Kasumi-1 (cell line): ENCODE measurements around the gene KRTAP1-3.
"Not testable (repeated sequence)": the region's sequence is repeated elsewhere in the genome, so short reads cannot be mapped to it uniquely, and the experiment has no call there.

Experiments
- DNase-seq, 2 experiments: peaks; one replicate each; lab custom pipeline; 2025; lab: John Stamatoyannopoulos, UW

KRTAP1-3 gene

GRCh38 chr17:41054025-41054424 lies 19.4 kb upstream of the KRTAP1-3 start:
- DNase-seq = no peak

- DNase-seq = no peak
Measured at GRCh38 chr17:41052566-41052965, 17.9 kb upstream of the KRTAP1-3 start.

DNA sequence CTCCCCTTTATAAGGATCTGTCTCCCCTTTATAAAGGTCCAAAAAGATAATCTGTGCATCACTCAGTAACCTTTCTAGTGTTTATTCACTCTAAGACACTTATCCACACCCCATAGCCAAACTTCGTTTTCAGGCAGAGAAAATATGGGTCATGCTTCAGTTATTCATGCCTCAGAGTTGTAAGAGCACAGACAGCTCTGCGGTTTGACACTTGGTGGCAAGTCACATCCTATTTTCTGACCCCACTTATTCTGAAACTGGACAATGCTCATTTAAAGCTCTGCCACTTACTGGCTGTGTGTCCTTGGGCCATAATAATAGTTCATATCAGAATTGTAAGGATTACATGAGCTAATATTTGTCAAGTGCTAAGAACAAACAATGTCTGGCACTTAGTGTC lies 14.4 kb upstream of the KRTAP1-3 start:
- DNase-seq = no peak

GRCh38 chr17:41048441-41048840 lies 13.8 kb upstream of the KRTAP1-3 start:
- no peak for DNase-seq

DNA sequence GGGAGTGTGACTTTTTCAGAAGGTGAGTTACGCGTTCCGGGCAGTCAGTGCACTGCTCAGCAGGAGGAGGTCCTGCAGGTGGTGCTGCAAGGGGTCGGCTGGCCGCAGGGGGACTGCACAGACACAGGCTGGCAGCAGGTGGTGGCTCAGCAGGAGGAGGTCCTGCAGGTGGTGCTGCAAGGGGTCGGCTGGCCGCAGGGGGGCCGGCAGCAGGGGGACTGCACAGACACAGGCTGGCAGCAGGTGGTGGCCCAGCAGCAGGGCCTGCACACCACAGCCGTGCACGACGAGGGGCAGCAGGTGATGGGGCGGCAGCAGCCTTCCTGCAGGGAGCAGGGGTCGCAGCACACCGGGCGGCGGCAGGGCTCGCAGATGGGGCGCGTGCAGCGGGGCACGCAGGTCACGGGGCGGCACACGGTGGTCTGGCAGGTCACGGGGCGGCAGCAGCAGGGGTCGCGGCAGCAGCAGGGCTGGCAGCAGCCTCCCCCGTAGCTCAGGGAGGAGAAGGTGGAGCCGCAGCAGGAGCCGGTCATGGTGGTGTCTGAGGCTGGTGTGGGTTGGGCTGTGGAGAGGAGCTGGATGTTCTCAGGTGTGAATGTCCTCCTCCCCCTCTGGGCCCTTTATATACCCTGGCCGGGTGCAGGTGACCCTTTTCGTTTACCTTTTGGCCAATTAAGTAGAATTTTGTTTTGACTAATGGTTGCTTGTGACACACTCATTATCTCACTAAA lies 12.2 kb upstream of the KRTAP1-3 start, which contains the start of gene KRTAP2-1:
KRTAP2-1 (minus strand) TSS at position 582 of the 731 bp plus-strand sequence; CDS start at position 533, 49 bp downstream.
- not testable (repeated sequence) for DNase-seq

DNA sequence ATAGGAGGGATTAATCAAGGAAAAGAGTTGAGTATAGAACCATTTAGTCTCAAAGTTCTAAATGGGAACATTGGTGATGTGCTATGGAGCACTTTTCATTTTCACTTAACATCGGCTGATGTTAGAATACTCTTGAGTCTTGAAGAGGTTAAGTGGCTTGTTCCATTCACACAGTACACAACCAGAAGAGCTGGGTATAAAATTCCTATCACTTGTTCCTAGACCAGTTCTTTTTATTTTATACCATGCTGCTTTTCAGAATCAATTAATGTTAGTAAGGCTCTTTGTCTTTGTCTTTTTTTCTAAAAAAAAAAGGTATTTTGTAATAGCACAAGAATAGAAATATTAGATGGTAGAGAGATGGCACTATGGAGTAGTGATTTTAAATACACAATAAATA lies 8.3 kb upstream of the KRTAP1-3 start:
- DNase-seq = no peak

DNA sequence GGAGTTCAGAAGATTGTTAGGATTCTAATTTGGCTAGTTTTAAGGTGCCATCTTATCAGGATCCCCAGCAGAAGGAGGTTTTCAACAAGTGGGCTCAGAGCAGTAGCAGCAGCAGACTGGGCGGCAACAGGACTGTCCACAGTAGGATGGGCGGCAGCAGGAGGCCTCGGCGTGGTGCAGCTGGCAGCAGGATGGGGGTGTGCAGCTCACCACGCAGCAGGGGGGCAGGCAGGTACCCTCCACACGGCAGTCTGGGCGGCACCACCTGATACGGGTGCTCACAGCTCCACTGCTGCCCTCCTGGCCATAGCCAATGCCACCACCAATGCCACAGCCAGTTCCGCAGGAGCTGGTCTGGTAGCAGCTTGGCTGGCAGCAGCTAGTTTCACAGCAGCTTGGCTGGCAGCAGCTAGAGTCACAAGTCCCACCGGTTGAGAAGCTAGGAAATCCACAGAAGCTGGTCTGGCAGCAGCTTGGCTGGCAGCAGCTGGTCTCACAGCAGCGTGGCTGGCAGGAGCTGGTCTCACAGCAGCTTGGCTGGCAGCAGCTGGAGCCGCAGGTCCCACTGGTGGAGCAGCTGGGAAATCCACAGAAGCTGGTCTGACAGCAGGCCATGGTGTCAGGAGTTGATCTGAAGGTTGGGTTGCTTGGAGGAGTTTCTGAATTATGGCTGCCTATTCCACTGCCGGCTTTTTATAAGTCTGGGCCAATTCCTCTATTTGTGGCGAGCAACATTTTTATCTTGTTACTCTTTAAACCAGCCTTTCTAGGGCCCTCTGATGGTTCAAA lies 6.3 kb upstream of the KRTAP1-3 start, which contains the start of gene KRTAP1-1:
KRTAP1-1 (minus strand) TSS at position 668 of the 789 bp plus-strand sequence; CDS start at position 615, 53 bp downstream.
- not testable (repeated sequence) for DNase-seq

DNA sequence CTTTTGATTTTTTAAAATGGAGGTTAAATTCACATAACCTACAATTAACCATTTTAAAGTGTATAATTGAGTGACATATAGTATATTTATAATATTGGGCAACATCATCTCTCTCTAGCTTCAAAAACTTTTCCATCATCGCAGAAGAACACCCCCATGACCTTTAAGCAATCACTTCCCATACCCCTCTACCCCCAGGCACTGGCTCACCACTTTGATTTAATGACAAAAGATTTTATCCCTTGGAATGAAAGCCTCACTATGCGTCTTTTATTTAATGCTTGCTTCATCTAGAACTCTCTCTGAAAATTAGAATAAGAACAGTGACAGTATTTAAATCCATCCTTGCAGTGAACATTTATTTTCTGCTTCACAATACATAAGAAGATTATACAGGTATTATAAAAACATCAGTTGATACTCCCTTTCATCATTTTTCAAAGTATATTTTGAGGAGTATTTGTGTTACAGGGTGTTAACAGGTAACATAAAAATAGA lies 3.2 kb upstream of the KRTAP1-3 start:
- DNase-seq = no peak

DNA sequence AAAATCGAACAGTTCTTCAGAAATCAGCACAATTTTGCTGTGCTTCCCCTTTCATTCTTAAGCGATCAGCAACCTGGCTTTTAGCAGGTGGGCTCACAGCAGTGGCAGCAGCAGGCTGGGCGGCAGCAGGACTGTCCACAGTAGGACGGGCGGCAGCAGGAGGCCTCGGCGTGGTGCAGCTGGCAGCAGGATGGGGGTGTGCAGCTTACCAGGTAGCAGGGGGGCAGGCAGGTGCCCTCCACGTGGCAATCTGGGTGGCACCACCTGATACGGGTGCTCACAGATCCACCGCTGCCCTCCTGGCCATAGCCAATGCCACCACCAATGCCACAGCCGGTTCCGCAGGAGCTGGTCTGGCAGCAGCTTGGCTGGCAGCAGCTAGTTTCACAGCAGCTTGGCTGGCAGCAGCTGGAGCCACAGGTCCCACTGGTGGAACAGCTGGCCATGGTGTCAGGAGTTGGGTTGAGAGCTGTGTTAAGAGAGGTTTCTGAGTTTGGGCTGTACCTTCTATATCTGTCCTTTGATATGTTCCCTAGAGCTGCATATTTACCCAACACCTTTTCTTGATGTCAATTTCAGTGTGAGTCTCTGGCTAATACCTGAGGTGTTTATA lies 4.9 kb downstream of the KRTAP1-3 start, which contains the start of gene KRTAP1-4:
KRTAP1-4 (minus strand) TSS at position 563 of the 613 bp plus-strand sequence; CDS start at position 446, 117 bp downstream.
- DNase-seq = no peak

GRCh38 chr17:41026715-41027471 lies 7.8 kb downstream of the KRTAP1-3 start, which contains the start of gene KRTAP1-5:
TSS of gene KRTAP1-5 (minus strand) at chr17:41027208. CDS start at chr17:41027155, 53 bp downstream.
- DNase-seq = no peak

DNA sequence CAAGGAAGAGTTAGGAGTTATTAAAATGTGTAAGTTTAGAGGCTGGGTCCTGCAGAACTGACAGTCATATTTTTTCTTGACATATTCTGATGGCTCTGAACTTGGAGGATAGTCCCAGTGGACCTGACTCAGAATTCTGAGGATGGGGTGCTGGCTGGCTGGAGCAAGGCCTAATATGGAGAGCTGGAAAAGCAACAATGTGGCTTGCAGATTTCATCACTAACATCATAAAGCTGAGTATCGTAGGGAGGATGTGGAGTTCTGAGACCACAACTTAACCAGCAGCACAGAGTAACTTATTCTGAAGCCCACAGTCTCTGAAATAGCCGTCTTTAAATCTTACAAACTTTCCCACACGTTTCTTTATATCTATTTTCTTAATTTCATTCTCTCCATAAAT lies 10.0 kb downstream of the KRTAP1-3 start:
- DNase-seq = no peak

DNA sequence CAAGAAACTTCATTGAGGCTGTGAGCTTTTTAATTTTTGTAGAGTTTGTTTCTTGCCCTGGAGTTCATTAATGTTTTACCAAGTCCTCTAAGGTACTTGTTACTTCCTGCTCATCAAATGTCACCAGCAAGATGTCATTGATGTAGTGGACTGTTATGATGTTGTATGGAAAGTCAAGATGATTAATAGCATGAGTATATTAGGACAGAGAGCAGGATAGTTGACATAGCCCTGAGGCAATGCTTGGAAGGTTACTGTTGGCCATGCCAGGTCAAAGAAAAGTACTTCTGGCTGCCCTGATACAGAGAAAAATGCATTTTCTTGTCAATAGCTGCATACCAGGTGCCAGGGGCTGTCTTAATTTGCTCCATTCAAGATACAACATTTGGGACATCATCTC lies 14.3 kb downstream of the KRTAP1-3 start:
- no peak for DNase-seq

DNA sequence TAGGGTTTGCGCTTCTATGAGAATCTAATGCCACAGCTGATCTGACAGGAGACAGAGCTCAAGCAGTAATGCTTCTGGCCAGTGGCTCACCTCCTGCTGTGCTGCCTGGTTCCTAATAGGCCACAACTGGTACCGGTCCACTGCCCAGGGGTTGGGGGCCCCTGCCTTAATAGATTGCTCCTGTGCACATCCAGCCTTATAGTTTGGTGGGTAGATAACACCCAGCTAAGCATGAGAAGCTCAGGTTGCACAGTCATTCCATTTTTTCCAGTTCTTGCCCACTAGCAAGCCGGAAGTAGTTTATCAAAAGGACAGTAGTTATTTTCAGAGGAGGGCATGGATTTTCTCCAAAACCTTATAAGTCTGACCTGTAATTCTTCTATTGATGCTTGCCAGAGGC lies 15.3 kb downstream of the KRTAP1-3 start:
- DNase-seq = no peak

GRCh38 chr17:41018541-41018940 lies 16.1 kb downstream of the KRTAP1-3 start:
- no peak for DNase-seq

DNA sequence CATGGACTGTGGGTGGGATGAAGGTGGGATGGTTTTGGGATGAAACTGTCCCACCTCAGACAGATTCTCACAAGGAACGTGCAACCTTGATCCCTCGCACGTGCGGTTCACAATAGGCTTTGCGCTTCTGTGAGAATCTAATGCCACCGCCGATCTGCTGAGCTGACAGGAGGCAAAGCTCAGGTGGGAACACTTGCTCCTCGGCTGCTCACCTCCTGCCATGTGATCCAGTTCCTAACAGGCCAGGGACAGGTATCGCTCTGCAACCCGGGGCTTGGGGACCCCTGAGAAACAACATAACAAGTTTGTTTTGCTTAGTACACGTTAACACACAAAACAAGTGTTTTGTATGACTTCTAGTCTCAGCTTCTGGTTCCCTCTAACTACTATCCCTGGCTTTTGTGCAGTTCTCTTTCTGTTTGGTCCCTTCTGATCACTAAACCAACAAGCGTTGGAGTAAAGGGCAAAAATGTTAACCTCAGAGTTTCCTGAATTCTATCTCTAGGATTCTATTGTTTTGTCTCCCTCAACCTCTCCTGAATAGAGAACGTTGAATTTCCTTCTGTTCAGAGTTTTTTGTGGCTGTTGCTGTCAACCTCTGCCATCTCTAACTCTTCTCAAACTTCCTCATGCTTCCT lies 18.0 kb downstream of the KRTAP1-3 start:
- DNase-seq = no peak

DNA sequence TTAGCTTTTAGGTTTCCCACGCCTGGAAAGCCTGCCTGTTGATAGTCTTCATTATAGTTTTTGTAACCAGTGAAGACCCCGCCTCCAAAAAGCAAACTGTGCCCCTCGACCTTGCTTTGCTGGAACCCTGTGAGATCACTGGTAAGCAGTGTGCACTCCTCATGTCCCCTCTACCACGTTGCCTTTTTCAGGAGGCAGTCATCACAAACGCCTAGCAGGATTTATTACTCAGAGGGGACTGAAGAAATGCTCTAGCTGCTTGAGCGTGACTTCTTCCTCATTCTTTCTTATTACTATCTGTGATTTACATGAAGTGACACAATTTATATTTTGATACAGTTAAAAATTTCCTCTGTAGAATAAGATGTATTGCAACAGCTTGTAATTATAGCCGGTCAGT lies 19.2 kb downstream of the KRTAP1-3 start:
- no peak for DNase-seq

DNA sequence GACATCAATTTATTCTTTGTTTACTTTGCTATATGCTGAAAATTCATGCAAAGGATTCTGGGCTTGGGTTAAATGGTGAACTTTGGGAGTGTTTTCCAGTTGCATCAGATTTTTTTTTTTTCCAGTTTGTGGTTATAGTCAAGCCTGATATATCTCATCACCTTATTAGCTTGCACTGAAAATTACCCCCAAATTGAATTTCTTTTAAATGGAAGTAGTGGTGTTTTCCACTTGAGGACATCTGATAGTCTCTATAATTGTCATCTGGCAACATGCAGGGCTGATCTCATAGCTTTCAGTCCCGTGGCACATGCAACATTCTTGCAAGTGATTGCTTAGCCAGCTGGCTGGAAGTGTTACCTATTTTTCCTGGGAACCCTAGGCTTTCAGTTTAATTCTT lies 21.1 kb downstream of the KRTAP1-3 start:
- no peak for DNase-seq

DNA sequence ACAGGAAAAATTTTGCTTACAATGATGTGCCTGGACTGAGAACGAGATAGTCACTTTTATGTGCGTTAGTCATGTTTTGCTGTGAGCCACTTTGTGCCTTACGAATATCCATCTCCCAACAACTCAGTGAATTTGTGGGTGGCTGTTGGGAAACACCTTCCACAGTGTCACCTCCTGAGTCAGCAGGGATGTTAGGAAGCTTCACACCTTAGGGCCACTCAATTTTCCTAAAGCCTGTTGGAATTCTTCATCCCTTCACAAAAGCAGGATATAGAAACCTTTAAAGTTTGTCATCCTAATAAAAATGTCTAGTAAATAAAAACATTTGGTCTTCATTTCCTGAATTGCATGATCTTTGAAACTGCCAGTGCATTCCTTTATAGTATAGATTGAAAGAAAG lies 21.5 kb downstream of the KRTAP1-3 start:
- DNase-seq = no peak

DNA sequence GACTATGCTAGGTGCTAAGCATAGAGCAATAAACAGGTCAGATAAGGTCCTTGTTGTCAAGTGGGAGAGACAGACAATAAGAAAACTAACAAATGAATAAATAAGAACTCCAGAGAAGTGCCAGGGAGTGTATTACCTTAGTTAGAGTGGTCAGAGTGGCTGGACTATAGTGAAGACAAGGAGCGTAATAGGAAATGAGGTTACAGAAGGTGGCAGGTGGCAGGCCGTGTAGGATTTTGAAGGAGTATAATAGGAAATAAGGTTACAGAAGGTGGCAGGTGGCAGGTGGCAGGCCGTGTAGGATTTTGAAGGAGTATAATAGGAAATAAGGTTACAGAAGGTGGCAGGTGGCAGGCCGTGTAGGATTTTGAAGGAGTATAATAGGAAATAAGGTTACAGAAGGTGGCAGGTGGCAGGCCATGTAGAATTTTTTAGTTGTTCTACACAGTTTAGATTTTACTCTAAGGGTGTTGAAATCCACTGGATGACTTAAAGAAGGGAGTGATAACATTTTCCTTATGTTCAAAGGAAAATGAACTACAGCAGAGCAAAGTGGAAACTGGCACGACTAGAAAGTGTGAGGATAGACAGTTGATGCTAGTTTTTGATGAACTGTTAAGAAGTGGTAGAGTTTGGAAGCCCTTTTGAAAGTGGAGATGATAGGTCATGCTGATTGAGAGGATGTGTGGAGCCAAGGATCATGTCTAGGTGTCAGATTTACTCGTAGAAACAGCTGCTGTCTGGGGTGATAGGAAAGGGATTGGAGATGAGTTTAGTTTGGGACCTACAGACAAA lies 22.2 kb downstream of the KRTAP1-3 start:
- no peak for DNase-seq

DNA sequence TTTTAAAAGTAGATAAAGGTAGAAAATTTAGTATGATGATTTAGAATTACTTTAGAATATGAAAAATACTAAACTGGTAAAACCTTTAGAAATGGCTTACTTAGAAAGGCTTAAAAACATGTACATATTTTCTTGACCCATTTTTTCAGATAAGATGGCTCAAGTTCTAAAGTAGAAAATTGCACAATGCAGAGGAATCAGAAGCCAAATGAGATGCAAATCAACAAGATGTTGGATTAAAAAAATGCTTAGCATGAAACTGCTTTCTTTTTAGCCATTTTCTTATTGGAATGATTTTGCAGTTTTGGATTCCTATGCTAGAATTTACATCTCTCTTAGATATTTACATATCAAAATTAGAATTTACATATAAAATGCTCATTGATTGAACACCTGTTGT lies 24.2 kb downstream of the KRTAP1-3 start:
- no peak for DNase-seq
